HepG2 (cell line): ENCODE measurements around the gene LGI4. TPM values are rescaled to one million over a fixed set of nuclear protein-coding genes. Genes with fewer than 3 reads are reported as not detected.

Source experiments
- ADNP ChIP-seq: sonication (generic); formaldehyde crosslinking; IDR thresholded peaks from 2 replicates; pipeline ENCODE4 v1.4.0; 2020; ENCODE audit warnings: missing genetic modification reagents
- CENPT ChIP-seq: sonication (generic); formaldehyde crosslinking; IDR thresholded peaks from 2 replicates; pipeline ENCODE4 v1.8.0; 2022; ENCODE audit warnings: low read depth, mild to moderate bottlenecking, moderate library complexity, missing genetic modification reagents
- HNRNPLL ChIP-seq: fragments of 200-400 bp; formaldehyde crosslinking; IDR thresholded peaks from 2 replicates; pipeline ENCODE4 v1.6.1; 2017; ENCODE audit warnings: mild to moderate bottlenecking, low read depth, low read length; ENCODE audit not compliant: poor library complexity, severe bottlenecking
- IKZF1 ChIP-seq: fragments of 450-650 bp; IDR thresholded peaks from 2 replicates; pipeline ENCODE4 v1.7.1; 2016
- KDM1A ChIP-seq: IDR thresholded peaks from 2 replicates; pipeline ENCODE4 v1.6.1; 2016; ENCODE audit warnings: missing compliant biosample characterization
- MATR3 ChIP-seq: sonication (generic); formaldehyde crosslinking; IDR thresholded peaks from 2 replicates; pipeline ENCODE4 v1.4.0; 2020; ENCODE audit warnings: missing genetic modification reagents
- NBN ChIP-seq: fragments of 450-650 bp; conservative IDR thresholded peaks from 2 replicates; pipeline ENCODE4 v1.6.1; 2017
- PHB2 ChIP-seq: fragments of 450-650 bp; IDR thresholded peaks from 2 replicates; pipeline ENCODE4 v1.6.1; 2018; ENCODE audit not compliant: partially characterized antibody
- POLR2A ChIP-seq, 2 experiments: IDR thresholded peaks; 2 replicates each; pipeline ENCODE4 v1.6.1; 2011; ENCODE audit warnings: low read depth in 2 of 2, low read length in 2 of 2, mild to moderate bottlenecking in 1 of 2, moderate library complexity in 1 of 2; ENCODE audit not compliant: insufficient read depth in 1 of 2
- PRPF4 ChIP-seq: fragments of 200-400 bp; formaldehyde crosslinking; IDR thresholded peaks from 2 replicates; pipeline ENCODE4 v1.6.1; 2016; ENCODE audit warnings: low read length, low read depth; ENCODE audit not compliant: poor library complexity, severe bottlenecking
- SPEN ChIP-seq: sonication (generic); formaldehyde crosslinking; IDR thresholded peaks from 2 replicates; pipeline ENCODE4 v1.5.1; 2020; ENCODE audit warnings: low read depth, mild to moderate bottlenecking, missing genetic modification reagents
- TEAD2 ChIP-seq: sonication (generic); formaldehyde crosslinking; IDR thresholded peaks from 2 replicates; pipeline ENCODE4 v1.9.0; 2021; ENCODE audit warnings: missing genetic modification reagents
- TMF1 ChIP-seq: sonication (generic); formaldehyde crosslinking; IDR thresholded peaks from 2 replicates; pipeline ENCODE4 v1.8.1; 2022; ENCODE audit warnings: low read depth, missing genetic modification reagents
- TOE1 ChIP-seq: sonication (generic); formaldehyde crosslinking; IDR thresholded peaks from 2 replicates; pipeline ENCODE4 v1.4.0; 2020; ENCODE audit warnings: mild to moderate bottlenecking, missing genetic modification reagents
- ZFP37 ChIP-seq: sonication (generic); formaldehyde crosslinking; IDR thresholded peaks from 2 replicates; pipeline ENCODE4 v1.4.0; 2020; ENCODE audit warnings: missing genetic modification reagents, borderline replicate concordance
- ZNF326 ChIP-seq: sonication (generic); formaldehyde crosslinking; IDR thresholded peaks from 2 replicates; pipeline ENCODE4 v1.4.0; 2020; ENCODE audit warnings: missing genetic modification reagents, borderline replicate concordance
- ZNF552 ChIP-seq: sonication (generic); formaldehyde crosslinking; IDR thresholded peaks from 2 replicates; pipeline ENCODE4 v1.9.0; 2022; ENCODE audit warnings: missing genetic modification reagents, mild to moderate bottlenecking, borderline replicate concordance
- ZNF766 ChIP-seq: sonication (generic); formaldehyde crosslinking; IDR thresholded peaks from 2 replicates; pipeline ENCODE4 v1.5.0; 2020; ENCODE audit warnings: missing genetic modification reagents, borderline replicate concordance
- ZNF839 ChIP-seq: sonication (generic); formaldehyde crosslinking; IDR thresholded peaks from 2 replicates; pipeline ENCODE4 v1.4.0; 2020; ENCODE audit warnings: missing genetic modification reagents, mild to moderate bottlenecking, borderline replicate concordance
- ZSCAN22 ChIP-seq: sonication (generic); formaldehyde crosslinking; IDR thresholded peaks from 2 replicates; pipeline ENCODE4 v1.4.0; 2020; ENCODE audit warnings: mild to moderate bottlenecking, missing genetic modification reagents
- polyA plus RNA-seq, 8 experiments: library from polyadenylated mRNA; depleted of rRNA in 3 of 8; stranded (reverse) in 7 of 8; unstranded in 1 of 8; fragments of >200 nt; fragmentation: Illumina TruSeq in 4 of 8; extraction: Trizol in 4 of 8; gene quantifications; 2 replicates each; pipeline versions ENCODE4 v1.2.1 to v1.2.3, GENCODE V29; 2011 to 2016; ENCODE audit warnings: low read depth in 4 of 8, missing spikeins in 1 of 8, mixed read lengths in 1 of 8; ENCODE audit not compliant: insufficient read depth in 1 of 8
- total RNA-seq, 5 experiments: library from RNA; depleted of rRNA; stranded (reverse); fragments of >200 nt; fragmentation: Illumina TruSeq; extraction: Trizol; gene quantifications; 2 replicates each; pipeline ENCODE4 v1.2.3, GENCODE V29; 2016; ENCODE audit warnings: low read depth in 1 of 5
- TF ChIP-seq, protein P1 (sequence below): sonication (generic); formaldehyde crosslinking; IDR thresholded peaks from 2 replicates; pipeline ENCODE4 v1.9.0; 2021; ENCODE audit warnings: mild to moderate bottlenecking, missing genetic modification reagents
- TF ChIP-seq, protein P2 (sequence below): sonication (generic); formaldehyde crosslinking; IDR thresholded peaks from 2 replicates; pipeline ENCODE4 v1.8.1; 2023; ENCODE audit warnings: missing genetic modification reagents, inconsistent platforms, borderline replicate concordance
- TF ChIP-seq, protein P3 (sequence below): sonication (generic); formaldehyde crosslinking; IDR thresholded peaks from 2 replicates; pipeline ENCODE4 v1.4.0; 2020; ENCODE audit warnings: missing genetic modification reagents, borderline replicate concordance

The LGI4 gene
- total and polyA plus RNA-seq, 2 of the 13 experiments (the other 11 are each of a cell fraction or from before 2014, with no cell fraction given), result 2.8 TPM; not detected in 1

DNA sequence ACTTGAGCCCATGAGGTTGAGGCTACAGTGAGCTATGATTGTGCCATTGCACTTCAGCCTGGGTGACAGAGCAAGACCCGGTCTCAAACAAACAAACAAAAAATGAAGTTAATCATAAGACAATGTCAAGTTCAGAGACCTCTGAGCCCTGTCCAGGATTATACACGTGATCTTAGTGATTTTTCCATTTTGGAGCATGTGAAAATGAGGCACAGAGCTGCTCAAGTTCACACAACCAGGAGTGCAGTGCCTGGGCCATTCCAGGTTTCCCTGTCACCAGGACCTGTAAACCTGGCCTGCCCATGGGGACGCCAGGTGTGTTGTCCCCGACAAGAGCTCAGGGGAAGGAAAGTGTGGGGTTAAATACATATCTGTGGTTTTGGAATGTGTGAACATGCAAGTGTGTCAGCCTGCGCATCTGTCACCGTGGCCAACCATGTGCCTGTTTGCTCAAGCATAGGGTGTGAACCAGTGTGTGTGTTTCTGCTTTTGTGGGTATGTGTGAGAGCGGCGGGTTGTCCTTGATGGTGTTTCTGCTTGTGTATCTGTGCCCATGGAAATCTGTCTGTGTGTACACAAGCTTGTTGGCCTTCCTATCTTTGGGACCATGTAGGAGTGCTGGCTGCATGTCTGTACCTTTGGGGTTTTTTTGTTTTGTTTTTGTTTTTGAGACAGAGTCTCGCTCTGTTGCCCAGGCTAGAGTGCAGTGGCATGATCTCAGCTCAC is 2.3 kb upstream of the LGI4 start (continued):
- TF ChIP-seq HNRNPLL (no peak), MATR3 (CRISPR knock-in tag) (no peak), SPEN (CRISPR knock-in tag) (peak; percentile 17; the same call in 1 of the 2 replicates), TOE1 (no peak), ZFP37 (no peak; the same call in 1 of the 2 replicates), POLR2A (IDR thresholded peaks at IDR 0.05; ENCODE audit: insufficient read depth in 1 of 2, low read depth in 2 of 2, low read length in 2 of 2) (peak in 1 of 2 experiments; percentile 28; a peak in 1 of 4 replicates), ZNF766 (CRISPR knock-in tag) (0 out of 2 replicates have a peak, but pooled peaks have one; percentile 5), NBN (no peak), PRPF4 (no peak), ADNP (CRISPR knock-in tag) (0 out of 2 replicates have a peak, but pooled peaks have one; percentile 10), CENPT (CRISPR knock-in tag) (no peak), ZNF326 (no peak), ZNF552 (no peak), TEAD2 (no peak), TMF1 (CRISPR knock-in tag) (no peak), ZSCAN22 (CRISPR knock-in tag) (no peak), PHB2 (no peak), IKZF1 (no peak), KDM1A (CRISPR knock-in tag) (no peak), ZNF839 (CRISPR knock-in tag) (no peak)
- TF ChIP-seq, protein P1, sequence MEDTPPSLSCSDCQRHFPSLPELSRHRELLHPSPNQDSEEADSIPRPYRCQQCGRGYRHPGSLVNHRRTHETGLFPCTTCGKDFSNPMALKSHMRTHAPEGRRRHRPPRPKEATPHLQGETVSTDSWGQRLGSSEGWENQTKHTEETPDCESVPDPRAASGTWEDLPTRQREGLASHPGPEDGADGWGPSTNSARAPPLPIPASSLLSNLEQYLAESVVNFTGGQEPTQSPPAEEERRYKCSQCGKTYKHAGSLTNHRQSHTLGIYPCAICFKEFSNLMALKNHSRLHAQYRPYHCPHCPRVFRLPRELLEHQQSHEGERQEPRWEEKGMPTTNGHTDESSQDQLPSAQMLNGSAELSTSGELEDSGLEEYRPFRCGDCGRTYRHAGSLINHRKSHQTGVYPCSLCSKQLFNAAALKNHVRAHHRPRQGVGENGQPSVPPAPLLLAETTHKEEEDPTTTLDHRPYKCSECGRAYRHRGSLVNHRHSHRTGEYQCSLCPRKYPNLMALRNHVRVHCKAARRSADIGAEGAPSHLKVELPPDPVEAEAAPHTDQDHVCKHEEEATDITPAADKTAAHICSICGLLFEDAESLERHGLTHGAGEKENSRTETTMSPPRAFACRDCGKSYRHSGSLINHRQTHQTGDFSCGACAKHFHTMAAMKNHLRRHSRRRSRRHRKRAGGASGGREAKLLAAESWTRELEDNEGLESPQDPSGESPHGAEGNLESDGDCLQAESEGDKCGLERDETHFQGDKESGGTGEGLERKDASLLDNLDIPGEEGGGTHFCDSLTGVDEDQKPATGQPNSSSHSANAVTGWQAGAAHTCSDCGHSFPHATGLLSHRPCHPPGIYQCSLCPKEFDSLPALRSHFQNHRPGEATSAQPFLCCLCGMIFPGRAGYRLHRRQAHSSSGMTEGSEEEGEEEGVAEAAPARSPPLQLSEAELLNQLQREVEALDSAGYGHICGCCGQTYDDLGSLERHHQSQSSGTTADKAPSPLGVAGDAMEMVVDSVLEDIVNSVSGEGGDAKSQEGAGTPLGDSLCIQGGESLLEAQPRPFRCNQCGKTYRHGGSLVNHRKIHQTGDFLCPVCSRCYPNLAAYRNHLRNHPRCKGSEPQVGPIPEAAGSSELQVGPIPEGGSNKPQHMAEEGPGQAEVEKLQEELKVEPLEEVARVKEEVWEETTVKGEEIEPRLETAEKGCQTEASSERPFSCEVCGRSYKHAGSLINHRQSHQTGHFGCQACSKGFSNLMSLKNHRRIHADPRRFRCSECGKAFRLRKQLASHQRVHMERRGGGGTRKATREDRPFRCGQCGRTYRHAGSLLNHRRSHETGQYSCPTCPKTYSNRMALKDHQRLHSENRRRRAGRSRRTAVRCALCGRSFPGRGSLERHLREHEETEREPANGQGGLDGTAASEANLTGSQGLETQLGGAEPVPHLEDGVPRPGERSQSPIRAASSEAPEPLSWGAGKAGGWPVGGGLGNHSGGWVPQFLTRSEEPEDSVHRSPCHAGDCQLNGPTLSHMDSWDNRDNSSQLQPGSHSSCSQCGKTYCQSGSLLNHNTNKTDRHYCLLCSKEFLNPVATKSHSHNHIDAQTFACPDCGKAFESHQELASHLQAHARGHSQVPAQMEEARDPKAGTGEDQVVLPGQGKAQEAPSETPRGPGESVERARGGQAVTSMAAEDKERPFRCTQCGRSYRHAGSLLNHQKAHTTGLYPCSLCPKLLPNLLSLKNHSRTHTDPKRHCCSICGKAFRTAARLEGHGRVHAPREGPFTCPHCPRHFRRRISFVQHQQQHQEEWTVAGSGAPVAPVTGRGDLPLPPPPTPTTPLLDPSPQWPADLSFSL (CRISPR knock-in tag), result peak; percentile 98
- TF ChIP-seq, protein P2, sequence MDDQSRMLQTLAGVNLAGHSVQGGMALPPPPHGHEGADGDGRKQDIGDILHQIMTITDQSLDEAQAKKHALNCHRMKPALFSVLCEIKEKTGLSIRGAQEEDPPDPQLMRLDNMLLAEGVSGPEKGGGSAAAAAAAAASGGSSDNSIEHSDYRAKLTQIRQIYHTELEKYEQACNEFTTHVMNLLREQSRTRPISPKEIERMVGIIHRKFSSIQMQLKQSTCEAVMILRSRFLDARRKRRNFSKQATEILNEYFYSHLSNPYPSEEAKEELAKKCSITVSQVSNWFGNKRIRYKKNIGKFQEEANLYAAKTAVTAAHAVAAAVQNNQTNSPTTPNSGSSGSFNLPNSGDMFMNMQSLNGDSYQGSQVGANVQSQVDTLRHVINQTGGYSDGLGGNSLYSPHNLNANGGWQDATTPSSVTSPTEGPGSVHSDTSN (CRISPR knock-in tag), result no peak
- TF ChIP-seq, protein P3, sequence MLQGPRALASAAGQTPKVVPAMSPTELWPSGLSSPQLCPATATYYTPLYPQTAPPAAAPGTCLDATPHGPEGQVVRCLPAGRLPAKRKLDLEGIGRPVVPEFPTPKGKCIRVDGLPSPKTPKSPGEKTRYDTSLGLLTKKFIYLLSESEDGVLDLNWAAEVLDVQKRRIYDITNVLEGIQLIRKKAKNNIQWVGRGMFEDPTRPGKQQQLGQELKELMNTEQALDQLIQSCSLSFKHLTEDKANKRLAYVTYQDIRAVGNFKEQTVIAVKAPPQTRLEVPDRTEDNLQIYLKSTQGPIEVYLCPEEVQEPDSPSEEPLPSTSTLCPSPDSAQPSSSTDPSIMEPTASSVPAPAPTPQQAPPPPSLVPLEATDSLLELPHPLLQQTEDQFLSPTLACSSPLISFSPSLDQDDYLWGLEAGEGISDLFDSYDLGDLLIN, result no peak
